HL-60 (cell line): Measurements from ENCODE around the gene CSMD2.

ENCODE experiments used
- DNase-seq, 2 experiments: peaks; one replicate each; pipeline ENCODE4 v3.0.0-alpha.2; 2010 to 2020; ENCODE audit warnings: low read depth in 1 of 2, low spot score in 1 of 2
- H3K27ac ChIP-seq: fragments of 250-450 bp; sonication (Bioruptor Pico); replicated peaks from 2 replicates; pipeline ENCODE4 v1.5.1; 2020; ENCODE audit warnings: mild to moderate bottlenecking, moderate library complexity
- H3K27me3 ChIP-seq: fragments of 250-450 bp; sonication (Bioruptor Pico); 2 replicates; pipeline ENCODE4 v1.5.1; 2021; ENCODE audit warnings: mild to moderate bottlenecking, moderate library complexity; ENCODE audit not compliant: insufficient read depth, poor library complexity, severe bottlenecking
- H3K4me3 ChIP-seq: replicated peaks from 2 replicates; pipeline ENCODE4 v1.5.1; 2011; ENCODE audit warnings: mild to moderate bottlenecking, control low read depth, low read length; ENCODE audit not compliant: insufficient read depth
- CTCF ChIP-seq: IDR thresholded peaks from one replicate; pipeline ENCODE4 v1.5.1; 2011; ENCODE audit warnings: low read length, control low read depth, inconsistent platforms; ENCODE audit not compliant: insufficient read depth
- GABPA ChIP-seq: IDR thresholded peaks from 2 replicates; pipeline ENCODE4 v1.6.1; 2012; ENCODE audit warnings: low read depth
- POLR2AphosphoS5 ChIP-seq: IDR thresholded peaks from 2 replicates; pipeline ENCODE4 v1.6.1; 2012; ENCODE audit warnings: low read depth
- REST ChIP-seq: IDR thresholded peaks from 2 replicates; pipeline ENCODE4 v1.6.1; 2012; ENCODE audit warnings: low read depth; ENCODE audit not compliant: insufficient replicate concordance
- SPI1 ChIP-seq: IDR thresholded peaks from 2 replicates; pipeline ENCODE4 v1.6.1; 2012; ENCODE audit warnings: low read depth, mild to moderate bottlenecking, borderline replicate concordance

CSMD2 gene

GRCh38 chr1:33643216-33643615, 521.8 kb downstream of the CSMD2 start:
- Histone ChIP-seq H3K27ac (no peak overlapping the region), H3K4me3 (no peak overlapping the region), H3K27me3 (no peaks in the 10 kb centered on the region)
- TF ChIP-seq GABPA (no peak), POLR2AphosphoS5 (no peak), SPI1 (no peak), CTCF (no peak), REST (no peak)
- no peak for DNase-seq

- TF ChIP-seq CTCF (peak; percentile 47), GABPA (no peak), POLR2AphosphoS5 (no peak), REST (no peak)
- no peak for DNase-seq
- no peak overlapping the region for H3K27ac ChIP-seq
- no peaks in the 10 kb centered on the region for H3K27me3 ChIP-seq
- H3K4me3 ChIP-seq, result no peak overlapping the region
These were observed 523.8 kb downstream of the CSMD2 start for GRCh38 chr1:33641104-33641830.

- TF ChIP-seq GABPA (no peak), SPI1 (no peak), POLR2AphosphoS5 (no peak), CTCF (no peak), REST (no peak)
- Histone ChIP-seq H3K27me3 (no peaks in the 10 kb centered on the region), H3K27ac (no peak overlapping the region), H3K4me3 (no peak overlapping the region)
- DNase-seq, result no peak
These were observed 524.8 kb downstream of the CSMD2 start for GRCh38 chr1:33640114-33640660.
